Ureter (tissue), 1 donor: ENCODE measurements around the gene VPS33B. TPM values are rescaled to one million over a fixed set of nuclear protein-coding genes. Genes with fewer than 3 reads are reported as not detected.
"Not testable (repeated sequence)": the region's sequence is repeated elsewhere in the genome, so short reads cannot be mapped to it uniquely, and the experiment has no call there.

ENCODE experiments used
- DNase-seq: peaks from one replicate; pipeline ENCODE4 v3.0.0-alpha.2; 2020; ENCODE audit warnings: low spot score
- total RNA-seq: library from RNA; stranded (reverse); gene quantifications from one replicate; pipeline ENCODE4 v1.2.4, GENCODE V29; 2023
- donor health status: DM: yes; HTN: yes; CAD: no.

The VPS33B gene
- 25.7 TPM for total RNA-seq

GRCh38 chr15:91022075-91022831, at the start of gene VPS33B:
Gene VPS33B (minus strand): TSS chr15:91022594. CDS start chr15:91022249, 345 bp downstream.
- DNase-seq = peak; percentile 88

GRCh38 chr15:91072161-91072560, 49.8 kb upstream of the VPS33B start:
- no peak for DNase-seq

DNA sequence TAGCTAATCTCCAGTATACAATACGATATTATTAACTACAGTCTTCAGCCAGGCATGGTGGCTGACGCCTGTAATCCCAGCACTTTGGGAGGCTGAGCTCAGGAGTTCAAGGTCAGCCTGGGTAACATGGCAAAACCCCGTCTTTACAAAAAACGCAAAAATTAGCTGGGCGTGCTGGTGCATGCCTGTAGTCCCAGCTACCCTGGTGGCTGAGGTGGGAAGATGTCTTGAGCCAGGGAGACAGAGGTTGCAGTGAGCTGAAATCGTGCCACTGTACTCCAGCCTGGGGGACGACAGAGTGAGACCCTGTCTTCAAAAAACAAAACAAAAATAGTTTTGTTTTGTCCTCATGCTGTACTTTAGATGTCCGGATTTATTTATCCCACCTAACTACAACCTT, 48.5 kb upstream of the VPS33B start:
- DNase-seq = no peak

DNA sequence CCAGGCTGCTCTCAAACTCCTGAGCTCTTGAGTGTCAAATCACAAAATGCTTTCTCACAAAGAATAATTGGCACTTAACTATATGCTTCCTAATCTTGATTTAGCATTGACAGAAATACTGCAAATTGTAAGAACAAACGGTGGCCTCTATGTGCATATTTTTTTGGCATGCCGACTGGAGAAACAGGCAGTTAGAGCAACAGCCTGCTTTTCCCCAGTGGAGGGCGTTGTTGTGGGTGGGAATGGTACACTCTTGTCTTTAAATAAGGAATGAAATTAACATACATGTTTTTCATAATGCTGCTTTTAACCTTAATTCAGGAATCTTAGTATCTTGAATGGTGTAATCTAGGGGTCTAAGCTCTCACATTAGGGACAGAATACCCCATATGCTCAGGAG, 46.6 kb upstream of the VPS33B start:
- no peak for DNase-seq

DNA sequence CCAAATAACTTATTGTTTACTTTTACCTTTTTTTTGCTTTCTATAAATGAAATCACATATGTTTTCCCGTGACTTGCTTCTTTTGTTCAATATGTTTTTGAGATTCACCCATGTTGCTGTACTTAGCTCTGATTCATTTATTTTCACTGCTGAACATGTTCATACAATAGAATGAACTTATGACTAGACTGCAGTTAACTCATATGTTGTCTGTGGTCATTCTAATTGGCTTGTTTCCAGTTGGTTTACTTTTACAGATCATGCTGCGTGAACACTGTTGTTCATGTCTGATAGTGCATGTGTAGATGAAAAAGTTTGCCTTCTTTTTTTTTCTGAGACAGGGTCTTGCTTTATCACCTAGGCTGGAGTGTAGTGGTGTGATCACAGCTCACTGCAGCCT, 46.0 kb upstream of the VPS33B start:
- no peak for DNase-seq

DNA sequence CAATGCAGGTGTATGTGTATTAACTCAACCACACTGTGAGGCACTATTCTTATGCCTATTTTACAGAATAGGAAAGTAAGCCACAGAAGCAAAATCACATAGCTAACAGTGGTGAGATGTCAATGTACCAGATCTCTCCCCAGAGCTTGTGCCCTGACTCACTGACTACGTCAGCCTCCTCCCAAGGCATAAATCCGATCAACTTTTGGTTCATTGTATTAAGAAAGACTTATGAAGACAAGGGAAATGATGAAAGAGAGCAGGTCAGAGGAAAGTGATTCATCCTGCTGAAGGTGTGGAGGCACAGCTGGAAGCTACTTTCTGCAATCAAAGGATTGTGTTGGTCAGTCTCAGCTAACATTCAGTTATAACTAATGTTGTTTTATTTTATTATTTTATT, 44.6 kb upstream of the VPS33B start:
- DNase-seq = no peak

DNA sequence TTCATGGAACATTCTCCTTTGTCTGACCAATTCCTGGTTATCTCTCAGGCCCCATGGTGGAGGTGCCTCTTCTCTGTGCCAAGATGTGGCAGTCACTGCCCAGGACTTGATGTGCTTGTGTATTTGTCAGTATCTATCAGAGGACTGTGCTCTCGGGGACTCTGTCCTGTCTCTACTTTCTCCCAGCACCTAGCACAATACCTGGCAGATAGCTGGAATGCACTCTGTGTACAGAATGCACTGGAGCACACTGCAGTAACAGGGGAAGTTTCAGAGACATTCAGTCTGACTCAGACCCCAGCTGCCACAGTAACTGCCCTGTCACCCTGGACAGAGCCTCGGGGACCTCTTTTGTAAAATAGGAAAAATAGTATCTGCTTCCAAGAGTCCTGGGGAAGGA, 43.1 kb upstream of the VPS33B start:
- no peak for DNase-seq

- DNase-seq = no peak
Measured at GRCh38 chr15:91061997-91062396, 39.6 kb upstream of the VPS33B start.

DNA sequence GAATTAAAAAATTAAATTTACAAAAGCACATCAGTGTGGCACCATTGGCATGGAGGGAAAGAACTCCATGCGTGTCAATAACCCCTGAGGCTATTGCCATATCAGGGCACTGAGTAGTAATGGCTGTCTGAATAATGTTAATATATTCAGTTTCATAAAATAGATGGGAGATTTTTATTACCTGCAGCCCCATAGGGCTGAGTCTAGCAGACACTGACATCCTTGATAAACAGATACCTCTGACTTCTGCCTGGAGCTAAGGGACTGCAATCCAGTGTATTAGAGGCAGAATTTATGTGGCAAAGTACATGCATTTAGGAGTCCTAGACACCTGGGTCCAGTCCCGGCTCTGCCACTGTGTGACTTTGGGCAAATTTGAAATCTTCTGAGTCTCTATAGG, 38.8 kb upstream of the VPS33B start:
- no peak for DNase-seq

DNA sequence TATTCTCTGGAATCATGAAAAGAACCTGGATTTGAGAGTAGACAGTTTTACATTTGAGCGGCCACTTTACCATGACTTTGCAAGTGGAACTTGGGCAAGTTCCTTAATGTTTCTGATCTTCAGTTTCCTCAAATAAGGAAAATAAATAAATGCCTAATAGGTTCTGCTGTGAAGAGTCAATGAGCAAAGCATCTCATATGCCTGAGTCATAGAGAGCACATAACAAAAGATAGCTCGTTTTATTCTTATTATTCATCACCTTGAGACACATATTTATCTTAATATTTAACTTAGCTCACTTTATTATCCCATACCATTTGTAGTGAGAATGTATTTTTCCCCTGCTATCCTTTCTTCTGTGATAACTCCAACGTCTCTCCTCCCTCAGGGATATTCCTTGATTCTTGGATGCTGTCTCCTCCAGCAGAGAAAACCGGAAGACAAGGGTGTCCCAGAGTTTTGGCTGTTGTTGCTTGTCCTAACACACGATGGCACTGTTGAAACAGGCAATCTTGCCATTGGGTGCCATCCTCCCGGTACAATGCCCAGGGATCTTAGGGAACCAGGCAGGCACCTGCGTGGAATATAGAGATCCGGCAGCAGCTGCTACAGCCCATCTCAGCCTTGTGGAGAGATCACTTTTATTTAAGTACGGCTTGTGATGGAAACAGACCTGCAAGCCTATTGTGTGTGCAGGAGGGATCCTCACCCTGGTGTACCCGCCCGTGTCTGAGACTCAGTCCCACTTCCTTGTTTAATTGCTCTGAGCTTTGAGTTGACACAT, 33.3 kb upstream of the VPS33B start:
- peak; percentile 63 for DNase-seq

DNA sequence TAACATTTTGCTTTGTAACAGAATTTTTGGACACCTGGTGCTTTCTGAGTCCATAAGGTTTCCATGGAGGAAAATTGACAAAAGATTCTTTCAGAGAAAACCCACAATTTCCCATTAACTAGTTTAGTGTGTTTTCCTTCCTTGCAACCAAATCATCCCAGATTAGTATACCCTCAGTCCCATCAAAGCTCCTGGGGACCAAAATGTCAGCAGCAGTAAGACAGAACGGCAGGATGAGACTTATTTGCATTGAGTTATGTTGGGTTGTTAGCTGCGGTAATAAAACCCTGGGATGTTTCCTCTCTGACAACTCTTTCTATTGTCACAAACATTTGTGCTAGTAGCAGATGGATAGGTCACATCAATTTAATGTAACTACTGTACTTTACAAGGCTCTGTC, 32.4 kb upstream of the VPS33B start:
- no peak for DNase-seq

- no peak for DNase-seq
Measured at GRCh38 chr15:91051248-91051647, 28.9 kb upstream of the VPS33B start.

DNA sequence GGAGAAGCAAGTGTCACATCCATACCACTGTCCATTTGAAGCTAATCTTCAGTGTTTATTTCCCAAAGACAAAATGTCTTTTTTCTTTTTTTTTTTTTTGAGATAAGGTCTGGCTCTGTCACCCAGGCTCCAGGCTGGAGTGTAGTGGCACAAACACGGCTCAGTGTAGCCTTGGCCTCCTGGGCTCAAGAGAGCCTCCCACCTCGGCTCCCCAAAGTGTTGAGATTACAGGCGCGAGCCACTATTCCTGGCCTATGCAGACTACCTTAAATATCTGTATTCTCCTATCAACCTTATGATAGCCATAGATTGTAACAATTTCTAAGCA, 27.7 kb upstream of the VPS33B start:
- DNase-seq = no peak

- DNase-seq = peak; percentile 68
Measured at GRCh38 chr15:91049378-91050127, 27.2 kb upstream of the VPS33B start.

DNA sequence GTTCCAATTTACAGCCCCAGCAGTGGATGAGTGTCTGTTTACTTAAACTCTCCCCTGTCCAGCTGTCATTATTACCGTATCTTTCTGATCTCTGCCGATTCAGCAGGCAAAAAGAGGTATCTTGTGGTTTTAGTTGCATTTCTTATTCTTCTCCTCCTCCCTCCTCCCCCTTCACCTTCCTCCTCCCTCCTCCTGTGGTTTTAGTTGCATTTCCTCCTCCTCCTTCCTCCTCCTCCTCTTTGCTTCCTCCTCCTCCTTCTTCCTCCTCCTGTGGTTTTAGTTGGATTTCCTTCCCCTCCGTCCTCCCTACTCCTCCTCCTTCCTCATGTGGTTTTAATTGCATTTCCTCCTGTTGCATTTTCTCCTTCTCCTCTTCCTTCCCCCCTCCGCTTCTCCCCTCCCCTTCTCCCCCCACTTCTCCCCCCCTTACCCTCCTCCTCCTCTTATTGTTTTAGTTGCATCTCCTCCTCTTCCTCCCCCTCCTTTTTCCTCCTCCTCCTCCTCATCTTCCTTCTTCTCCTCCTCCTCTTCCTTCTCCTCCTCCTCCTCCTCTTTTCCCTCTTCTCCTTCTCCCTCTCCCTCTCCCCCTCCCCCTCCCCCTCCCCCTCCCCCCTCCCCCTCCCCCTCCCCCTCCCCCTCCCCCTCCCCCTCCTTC, 25.3 kb upstream of the VPS33B start:
- no peak for DNase-seq

- not testable (repeated sequence) for DNase-seq
Measured at GRCh38 chr15:91046056-91046455, 23.7 kb upstream of the VPS33B start.

DNA sequence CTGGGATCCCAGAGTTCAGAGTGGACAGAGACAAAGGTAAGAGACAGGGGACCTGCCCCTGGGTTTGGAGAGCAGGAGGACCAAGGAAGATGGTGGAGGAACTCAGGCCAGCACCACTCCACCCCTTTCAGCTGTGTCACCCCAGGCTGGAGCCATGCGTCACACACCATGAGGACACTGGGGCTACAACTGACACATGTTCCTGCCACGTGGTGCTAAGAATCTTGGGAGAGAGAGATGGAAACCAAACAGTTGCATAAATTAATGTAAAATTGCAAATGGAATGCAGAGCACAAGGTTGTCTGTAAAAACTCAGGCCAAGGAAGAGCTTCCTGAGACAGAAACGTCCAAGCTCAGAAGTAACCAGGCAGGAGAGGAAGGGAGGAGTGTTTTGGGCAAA, 22.7 kb upstream of the VPS33B start:
- no peak for DNase-seq

- no peak for DNase-seq
Measured at GRCh38 chr15:91043202-91043874, 20.9 kb upstream of the VPS33B start.

GRCh38 chr15:91040856-91041255, 18.5 kb upstream of the VPS33B start:
- no peak for DNase-seq

DNA sequence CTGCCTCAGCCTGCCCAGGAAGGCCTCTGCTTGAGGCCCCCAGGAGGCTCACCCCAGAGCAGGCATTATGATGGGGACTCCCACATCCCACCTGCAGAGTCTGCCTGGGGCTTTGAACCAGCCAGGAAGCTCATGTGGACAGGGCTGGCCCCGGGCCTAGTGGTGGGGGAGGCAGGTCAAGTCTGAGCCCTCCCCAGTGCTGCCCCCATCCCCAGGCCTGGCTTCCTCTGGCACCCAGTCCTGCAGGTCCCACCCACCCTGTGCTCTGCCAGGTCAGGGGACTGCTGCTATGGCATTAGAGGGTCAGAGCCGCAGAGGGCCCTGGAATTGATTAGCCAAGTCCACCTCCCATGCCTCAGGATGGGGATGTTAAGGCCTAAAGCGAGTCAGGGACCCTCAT, 17.6 kb upstream of the VPS33B start:
- no peak for DNase-seq
